GM12801 (cell line): ENCODE results near the gene ACTMAP.

Experiments
- TF ChIP-seq, protein P1 (sequence below): IDR thresholded peaks from one replicate; pipeline ENCODE4 v1.5.1; 2011; ENCODE audit warnings: control low read depth; ENCODE audit not compliant: insufficient read length; ENCODE audit errors: extremely low read depth

The ACTMAP gene

DNA sequence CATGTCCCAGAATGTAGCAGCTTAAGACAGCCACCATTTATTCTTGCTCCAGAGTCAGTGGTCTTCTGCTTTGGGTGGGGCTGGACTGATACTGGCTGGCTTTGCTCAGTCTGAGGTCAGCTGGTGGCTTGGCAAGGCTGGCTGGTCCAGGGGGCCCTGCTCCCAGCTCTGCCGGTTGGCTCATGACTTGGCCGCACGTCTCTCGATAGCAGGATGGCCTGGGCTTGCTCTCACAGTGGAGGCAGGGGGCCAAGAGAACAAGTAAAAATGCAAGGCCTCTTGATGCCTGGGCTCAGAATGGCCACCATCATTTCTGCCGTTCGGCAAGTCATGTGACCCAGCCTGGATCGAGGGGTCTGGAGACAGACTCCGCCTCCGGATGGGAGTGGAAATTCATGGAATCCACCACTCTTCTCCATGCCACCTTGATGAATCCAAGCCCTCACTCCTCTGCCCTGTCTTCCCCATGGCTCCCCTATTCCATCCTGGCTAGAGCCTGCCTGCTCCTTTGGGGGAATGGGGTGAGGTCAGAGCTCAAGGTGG, 13.1 kb downstream of the ACTMAP start:
- TF ChIP-seq, protein P1, sequence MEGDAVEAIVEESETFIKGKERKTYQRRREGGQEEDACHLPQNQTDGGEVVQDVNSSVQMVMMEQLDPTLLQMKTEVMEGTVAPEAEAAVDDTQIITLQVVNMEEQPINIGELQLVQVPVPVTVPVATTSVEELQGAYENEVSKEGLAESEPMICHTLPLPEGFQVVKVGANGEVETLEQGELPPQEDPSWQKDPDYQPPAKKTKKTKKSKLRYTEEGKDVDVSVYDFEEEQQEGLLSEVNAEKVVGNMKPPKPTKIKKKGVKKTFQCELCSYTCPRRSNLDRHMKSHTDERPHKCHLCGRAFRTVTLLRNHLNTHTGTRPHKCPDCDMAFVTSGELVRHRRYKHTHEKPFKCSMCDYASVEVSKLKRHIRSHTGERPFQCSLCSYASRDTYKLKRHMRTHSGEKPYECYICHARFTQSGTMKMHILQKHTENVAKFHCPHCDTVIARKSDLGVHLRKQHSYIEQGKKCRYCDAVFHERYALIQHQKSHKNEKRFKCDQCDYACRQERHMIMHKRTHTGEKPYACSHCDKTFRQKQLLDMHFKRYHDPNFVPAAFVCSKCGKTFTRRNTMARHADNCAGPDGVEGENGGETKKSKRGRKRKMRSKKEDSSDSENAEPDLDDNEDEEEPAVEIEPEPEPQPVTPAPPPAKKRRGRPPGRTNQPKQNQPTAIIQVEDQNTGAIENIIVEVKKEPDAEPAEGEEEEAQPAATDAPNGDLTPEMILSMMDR, result no peak

DNA sequence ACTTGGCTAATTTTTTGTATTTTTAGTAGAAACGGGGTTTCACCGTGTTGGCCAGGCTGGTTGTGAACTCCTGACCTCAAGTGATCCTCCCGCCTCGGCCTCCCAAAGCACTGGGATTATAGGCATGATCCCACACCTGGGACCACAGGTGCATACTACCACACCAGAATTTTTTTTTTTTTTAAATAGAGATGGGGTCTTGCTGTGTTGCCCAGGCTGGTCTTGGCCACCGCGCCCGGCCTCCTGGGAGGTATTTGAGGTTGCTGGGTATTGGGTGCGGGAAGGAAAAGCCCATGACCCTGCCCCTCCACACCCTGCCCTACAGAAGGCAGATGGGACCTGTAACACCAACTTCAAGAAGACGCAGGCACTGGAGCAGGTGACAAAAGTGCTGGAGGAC, 13.6 kb downstream of the ACTMAP start:
- TF ChIP-seq, protein P1, result no peak

DNA sequence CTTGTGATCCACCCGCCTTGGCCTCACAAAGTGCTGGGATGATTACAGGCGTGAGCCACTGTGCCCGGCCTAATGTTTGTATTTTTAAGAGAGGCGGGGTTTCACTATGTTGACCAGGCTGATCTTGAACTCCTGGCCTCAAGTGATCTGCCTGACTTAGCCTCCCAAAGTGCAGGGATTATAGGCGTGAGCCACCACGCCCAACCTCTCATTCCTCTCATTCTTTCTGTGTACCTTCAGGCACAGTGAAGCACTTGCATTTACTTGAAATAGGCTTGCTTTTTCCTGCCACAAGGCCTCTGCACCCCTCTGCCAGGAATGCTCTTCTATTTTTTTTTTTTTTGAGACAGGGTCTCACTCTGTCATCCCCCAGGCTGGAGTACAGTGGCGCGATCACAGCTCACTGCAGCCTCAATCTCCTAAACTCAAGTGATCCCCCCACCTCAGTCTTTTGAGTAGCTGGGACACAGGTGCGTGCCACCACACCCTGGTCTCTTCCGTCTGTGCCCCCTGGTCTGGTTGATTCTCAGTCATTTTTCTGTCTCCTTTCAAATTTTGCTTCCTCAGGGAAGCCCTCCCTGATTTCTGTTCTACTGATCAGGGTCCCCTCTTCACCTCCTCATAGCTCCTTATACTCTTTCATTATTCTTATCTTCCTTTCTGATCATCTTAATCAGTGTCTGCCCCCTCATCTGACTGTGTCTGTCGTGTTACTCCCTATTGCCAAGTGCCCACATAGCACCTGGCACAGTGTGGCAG, 15.1 kb downstream of the ACTMAP start:
- TF ChIP-seq, protein P1, result no peak

DNA sequence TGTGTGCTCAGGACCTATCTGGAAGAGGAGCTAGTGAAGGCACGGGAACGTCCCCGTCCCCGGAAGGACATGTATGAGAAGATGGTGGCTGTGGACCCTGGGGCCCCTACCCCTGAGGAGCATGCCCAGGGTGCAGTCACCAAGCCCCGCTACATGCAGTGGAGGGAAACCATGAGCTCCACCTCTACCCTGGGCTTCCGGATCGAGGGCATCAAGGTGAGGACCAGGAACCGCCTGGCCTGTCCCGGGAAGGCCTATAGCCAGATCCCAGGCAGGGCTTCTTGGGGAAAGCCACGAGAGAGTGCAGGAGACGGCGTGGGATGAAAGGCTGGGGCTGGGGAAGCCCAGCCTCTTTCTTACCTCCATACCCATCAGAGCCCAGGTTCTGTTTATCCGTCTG, 17.1 kb downstream of the ACTMAP start:
- TF ChIP-seq, protein P1, result no peak

DNA sequence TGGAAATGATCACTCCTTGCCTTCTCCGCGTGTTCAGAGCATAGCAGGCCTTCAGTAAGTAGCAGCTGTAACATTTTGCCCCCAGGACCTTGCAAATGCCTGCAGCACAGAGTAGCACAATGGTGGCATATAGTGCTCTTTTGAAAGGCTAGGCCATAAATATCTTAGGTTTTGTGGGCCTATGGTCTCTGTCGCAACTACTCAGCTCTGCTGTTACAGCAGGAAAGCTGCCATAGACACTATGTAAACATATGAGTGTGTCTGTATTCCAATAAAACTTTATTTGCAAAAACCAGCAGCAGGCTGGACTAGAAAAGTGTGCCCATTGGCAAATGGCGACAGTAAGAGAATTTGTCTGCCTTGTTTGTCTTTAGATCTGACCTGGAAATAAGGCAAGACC, 24.0 kb downstream of the ACTMAP start:
- TF ChIP-seq, protein P1, result no peak

DNA sequence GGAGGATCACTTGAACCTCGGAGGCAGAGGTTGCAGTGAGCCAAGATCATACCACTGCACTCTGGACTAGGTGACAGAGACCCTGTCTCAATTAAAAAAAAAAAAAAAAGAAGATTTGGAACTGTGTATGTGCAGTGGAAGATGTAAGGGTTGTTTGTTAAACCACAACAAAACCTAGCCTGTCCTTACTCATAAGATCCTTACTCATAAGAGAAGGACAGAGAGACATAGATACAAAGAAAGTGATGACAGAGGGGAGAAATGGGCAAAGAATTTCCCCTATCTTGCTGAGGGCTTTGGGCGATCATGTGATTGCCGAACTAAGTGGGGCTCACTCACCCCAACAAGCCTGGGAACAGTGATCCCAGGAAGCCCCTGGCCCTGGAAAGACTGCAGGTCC, 25.4 kb downstream of the ACTMAP start:
- TF ChIP-seq, protein P1, result no peak

DNA sequence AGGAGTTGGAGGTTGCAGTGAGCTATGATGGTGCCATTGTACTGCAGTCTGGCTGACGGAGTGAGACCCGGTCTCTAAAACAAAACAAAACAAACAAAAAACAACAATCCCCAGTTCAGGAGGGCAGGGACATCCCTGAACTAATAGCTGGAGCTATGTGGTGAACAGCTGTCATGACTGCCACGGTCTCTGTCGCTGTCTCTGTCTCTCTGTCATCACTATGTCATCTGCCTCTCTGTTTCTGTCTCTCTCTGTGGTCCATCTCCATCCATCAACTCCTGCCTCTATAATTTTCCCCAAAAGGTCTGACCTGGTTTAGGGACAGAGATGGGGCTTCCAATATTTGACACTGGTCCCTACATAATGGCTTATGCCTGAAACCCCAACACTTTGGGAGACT, 26.0 kb downstream of the ACTMAP start:
- TF ChIP-seq, protein P1, result no peak
